SU-DHL-6 (cell line): ENCODE data around the gene PRRX1.

Source experiments
- H2AFZ ChIP-seq: fragments of 200-600 bp; sonication (generic); 2 replicates; pipeline ENCODE4 v1.6.1; 2014; ENCODE audit warnings: low read depth, mild to moderate bottlenecking, moderate library complexity, mixed read lengths, antibody characterized with exemption, low read length; ENCODE audit not compliant: severe bottlenecking
- H3F3A ChIP-seq: fragments of 200-600 bp; shearing (Covaris generic); 2 replicates; pipeline ENCODE4 v1.6.0; 2016; ENCODE audit warnings: antibody characterized with exemption, mild to moderate bottlenecking; ENCODE audit not compliant: insufficient read depth
- H3K27ac ChIP-seq: fragments of 200-600 bp; sonication (generic); 2 replicates; pipeline ENCODE4 v1.5.1; 2016; ENCODE audit warnings: low read depth, mild to moderate bottlenecking, low read length, moderate library complexity, mixed read lengths
- H3K27me3 ChIP-seq: fragments of 200-600 bp; sonication (generic), shearing (Covaris generic); 2 replicates; pipeline ENCODE4 v1.6.0; 2014; ENCODE audit warnings: mild to moderate bottlenecking, low read length
- H3K36me3 ChIP-seq: fragments of 200-600 bp; sonication (generic); 2 replicates; pipeline ENCODE4 v1.6.1; 2014; ENCODE audit warnings: mild to moderate bottlenecking, low read length, mixed read lengths
- H3K4me2 ChIP-seq: fragments of 300-600, 200-600 bp; shearing (Covaris generic), sonication (generic); 2 replicates; pipeline ENCODE4 v1.6.0; 2014; ENCODE audit warnings: low read length, low read depth, mild to moderate bottlenecking; ENCODE audit not compliant: poor library complexity, severe bottlenecking
- H3K4me3 ChIP-seq: fragments of 200-600 bp; sonication (generic); 2 replicates; pipeline ENCODE4 v1.5.1; 2014; ENCODE audit warnings: antibody characterized with exemption, low read length, mild to moderate bottlenecking, mixed read lengths; ENCODE audit not compliant: insufficient read depth, poor library complexity, severe bottlenecking
- H3K79me2 ChIP-seq: fragments of 200-600 bp; sonication (generic); 2 replicates; pipeline ENCODE4 v1.6.1; 2014; ENCODE audit warnings: mild to moderate bottlenecking, low read length, moderate library complexity; ENCODE audit not compliant: insufficient read depth
- H3K9ac ChIP-seq: fragments of 200-600 bp; sonication (generic); 2 replicates; pipeline ENCODE4 v1.7.0; 2014; ENCODE audit warnings: mild to moderate bottlenecking, low read length
- H3K9me2 ChIP-seq: fragments of 200-600 bp; sonication (generic); replicated peaks from 2 replicates; pipeline ENCODE4 v1.6.1; 2014; ENCODE audit warnings: low read length; ENCODE audit not compliant: insufficient read depth
- H3K9me3 ChIP-seq: fragments of 200-600 bp; sonication (generic); 2 replicates; pipeline ENCODE4 v1.6.1; 2014; ENCODE audit warnings: low read length, mixed read lengths; ENCODE audit not compliant: insufficient read depth
- H4K20me1 ChIP-seq: fragments of 200-600 bp; sonication (generic); 2 replicates; pipeline ENCODE4 v1.6.1; 2014; ENCODE audit warnings: low read depth, mild to moderate bottlenecking, antibody characterized with exemption, low read length, moderate library complexity, mixed read lengths
- CTCF ChIP-seq: fragments of 200-600 bp; sonication (generic); IDR thresholded peaks from one replicate; pipeline ENCODE4 v1.5.1; 2017; ENCODE audit warnings: antibody characterized with exemption, mild to moderate bottlenecking, low read length, moderate library complexity; ENCODE audit not compliant: insufficient read depth, poor library complexity, severe bottlenecking
- EZH2phosphoT487 ChIP-seq: fragments of 200-600 bp; sonication (generic), shearing (Covaris generic); conservative IDR thresholded peaks from 2 replicates; pipeline ENCODE4 v1.6.1; 2018; ENCODE audit warnings: mild to moderate bottlenecking, antibody characterized with exemption, low read length, moderate library complexity, mixed read lengths

The PRRX1 gene

GRCh38 chr1:170692866-170693575 lies 29.1 kb downstream of the PRRX1 start:
- Histone ChIP-seq H2AFZ (no peak overlapping the region), H3K9me3 (no peaks in the 10 kb centered on the region), H3F3A (no peaks in the 10 kb centered on the region), H4K20me1 (no peaks in the 10 kb centered on the region), H3K9ac (no peak overlapping the region), H3K4me3 (no peak overlapping the region), H3K79me2 (no peaks in the 10 kb centered on the region), H3K27me3 (no peaks in the 10 kb centered on the region), H3K27ac (no peak overlapping the region), H3K9me2 (no peaks in the 10 kb centered on the region), H3K36me3 (no peaks in the 10 kb centered on the region), H3K4me2 (no peak overlapping the region)
- no peak for TF ChIP-seq EZH2phosphoT487
- no peak for TF ChIP-seq CTCF

- Histone ChIP-seq H3K27ac (no peak overlapping the region), H2AFZ (no peak overlapping the region), H3K9me2 (no peaks in the 10 kb centered on the region), H3K9ac (no peak overlapping the region), H3K4me3 (no peak overlapping the region), H3K36me3 (no peaks in the 10 kb centered on the region), H3K27me3 (no peaks in the 10 kb centered on the region), H3F3A (no peaks in the 10 kb centered on the region), H4K20me1 (no peaks in the 10 kb centered on the region), H3K4me2 (no peak overlapping the region), H3K9me3 (no peaks in the 10 kb centered on the region), H3K79me2 (no peaks in the 10 kb centered on the region)
- TF ChIP-seq CTCF (no peak), EZH2phosphoT487 (no peak)
These were observed 30.4 kb downstream of the PRRX1 start for GRCh38 chr1:170694172-170694926.

DNA sequence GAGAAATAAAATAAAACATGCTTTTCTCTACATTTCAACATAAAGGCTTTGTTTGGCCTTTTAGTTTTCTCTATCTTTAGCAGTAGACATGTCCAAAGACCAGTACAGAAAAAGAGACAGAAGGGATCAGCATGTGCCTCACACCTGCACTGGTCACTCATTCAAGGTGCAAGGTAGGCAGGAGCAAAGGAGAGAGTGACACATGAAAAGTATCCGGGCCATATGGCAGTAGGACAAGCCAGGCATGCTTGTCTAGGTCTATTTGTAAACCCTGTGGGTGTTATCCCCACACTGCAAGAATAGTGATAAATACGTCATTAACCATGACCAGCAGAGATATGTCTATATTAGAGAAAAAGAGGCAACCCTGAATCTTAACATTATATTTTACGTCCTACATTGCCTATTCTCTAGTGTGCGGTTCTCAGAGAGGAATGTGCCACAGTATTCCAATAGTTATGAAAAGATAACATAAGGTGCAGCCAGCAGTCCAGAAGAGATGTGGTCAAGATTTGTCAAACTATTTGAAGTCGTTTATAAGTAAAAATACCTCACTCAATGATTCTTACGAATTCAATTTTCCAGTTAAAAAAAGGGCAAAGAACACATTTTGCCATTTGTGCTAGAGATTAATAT lies 32.1 kb downstream of the PRRX1 start:
- no peak for TF ChIP-seq EZH2phosphoT487
- no peak for TF ChIP-seq CTCF
- H3K9me3 ChIP-seq, result no peaks in the 10 kb centered on the region
- no peaks in the 10 kb centered on the region for H3K36me3 ChIP-seq
- H2AFZ ChIP-seq, result no peak overlapping the region
- no peak overlapping the region for H3K9ac ChIP-seq
- no peak overlapping the region for H3K4me3 ChIP-seq
- H3F3A ChIP-seq, result no peaks in the 10 kb centered on the region
- H3K9me2 ChIP-seq, result no peaks in the 10 kb centered on the region
- H3K79me2 ChIP-seq, result no peaks in the 10 kb centered on the region
- H3K27me3 ChIP-seq, result no peaks in the 10 kb centered on the region
- H3K27ac ChIP-seq, result no peak overlapping the region
- no peaks in the 10 kb centered on the region for H4K20me1 ChIP-seq
- H3K4me2 ChIP-seq, result no peak overlapping the region
